Neural progenitor cell (in vitro differentiated cells): ENCODE results near the gene ZDHHC13. TPM values are rescaled to one million over a fixed set of nuclear protein-coding genes. Genes with fewer than 3 reads are reported as not detected.

ENCODE experiments used
- DNase-seq: peaks from one replicate; pipeline ENCODE4 v3.0.0-alpha.2; 2016; ENCODE audit warnings: low spot score
- H2AFZ ChIP-seq: fragments of 200-600 bp; sonication (generic); replicated peaks from 2 replicates; pipeline ENCODE4 v1.6.1; 2016; ENCODE audit warnings: antibody characterized with exemption
- H3F3A ChIP-seq: fragments of 200-600 bp; sonication (generic); 2 replicates; pipeline ENCODE4 v1.6.1; 2016; ENCODE audit warnings: antibody characterized with exemption, low read depth
- H3K27ac ChIP-seq: fragments of 200-600 bp; sonication (generic); 2 replicates; pipeline ENCODE4 v1.5.1; 2016; ENCODE audit warnings: mild to moderate bottlenecking
- H3K27me3 ChIP-seq: fragments of 200-600 bp; sonication (generic); 2 replicates; pipeline ENCODE4 v1.6.1; 2016; ENCODE audit warnings: mild to moderate bottlenecking, moderate library complexity
- H3K36me3 ChIP-seq: fragments of 200-600 bp; sonication (generic); 2 replicates; pipeline ENCODE4 v1.5.1; 2016
- H3K4me1 ChIP-seq: fragments of 200-600 bp; sonication (generic); 2 replicates; pipeline ENCODE4 v1.6.1; 2016; ENCODE audit warnings: mixed run types
- H3K4me2 ChIP-seq: fragments of 200-600 bp; sonication (generic); 2 replicates; pipeline ENCODE4 v1.6.1; 2016
- H3K4me3 ChIP-seq: fragments of 200-600 bp; sonication (generic); 2 replicates; pipeline ENCODE4 v1.5.1; 2016
- H3K79me2 ChIP-seq: fragments of 200-600 bp; sonication (generic); 2 replicates; pipeline ENCODE4 v1.6.1; 2016; ENCODE audit warnings: low read depth
- H3K9ac ChIP-seq: fragments of 200-600 bp; sonication (generic); 2 replicates; pipeline ENCODE4 v1.6.1; 2016
- H3K9me3 ChIP-seq: fragments of 200-600 bp; sonication (generic); 2 replicates; pipeline ENCODE4 v1.5.1; 2016; ENCODE audit warnings: low read depth
- H4K20me1 ChIP-seq: fragments of 200-600 bp; sonication (generic); 2 replicates; pipeline ENCODE4 v1.6.1; 2016; ENCODE audit warnings: low read depth
- H3K27ac Mint-ChIP-seq: 3 replicates; pipeline ENCODE4 v1.8.0; 2021; ENCODE audit warnings: mixed read lengths
- H3K27me3 Mint-ChIP-seq: 2 replicates; pipeline ENCODE4 v1.8.0; 2022; ENCODE audit warnings: low read depth, mild to moderate bottlenecking, inconsistent platforms, moderate library complexity, mixed read lengths; ENCODE audit not compliant: insufficient read depth
- H3K36me3 Mint-ChIP-seq: 3 replicates; pipeline ENCODE4 v1.8.0; 2021; ENCODE audit warnings: mixed read lengths
- H3K4me1 Mint-ChIP-seq: 3 replicates; pipeline ENCODE4 v1.8.0; 2021; ENCODE audit warnings: mixed read lengths
- H3K4me3 Mint-ChIP-seq: 3 replicates; pipeline ENCODE4 v1.8.0; 2021; ENCODE audit warnings: mild to moderate bottlenecking, moderate library complexity, mixed read lengths
- H3K9me3 Mint-ChIP-seq: 3 replicates; pipeline ENCODE4 v1.8.0; 2020; ENCODE audit warnings: mixed read lengths
- CTCF ChIP-seq: fragments of 200-600 bp; sonication (generic); IDR thresholded peaks from 2 replicates; pipeline ENCODE4 v1.5.1; 2017; ENCODE audit warnings: antibody characterized with exemption, mild to moderate bottlenecking
- EZH2 ChIP-seq: fragments of 200-600 bp; sonication (generic); IDR thresholded peaks from 2 replicates; pipeline ENCODE4 v1.6.1; 2017; ENCODE audit warnings: antibody characterized with exemption, mild to moderate bottlenecking, moderate library complexity
- EZH2phosphoT487 ChIP-seq: fragments of 200-600 bp; sonication (generic); IDR thresholded peaks from 2 replicates; pipeline ENCODE4 v1.6.1; 2017; ENCODE audit warnings: antibody characterized with exemption
- total RNA-seq: library from RNA; depleted of rRNA; stranded (reverse); fragments of >200 nt; gene quantifications from 2 replicates; pipeline ENCODE4 v1.2.3, GENCODE V29; 2015; ENCODE audit warnings: low replicate concordance

ZDHHC13 gene
- total RNA-seq, 1 donor from 2014 or later: 43.4 TPM

- Histone ChIP-seq H3K9me3 (no peaks in the 10 kb centered on the region), H4K20me1 (no peaks in the 10 kb centered on the region), H3K79me2 (no peaks in the 10 kb centered on the region), H3K4me3 (no peak overlapping the region), H3K36me3 (peaks cover 3% of the 10 kb centered on the region), H3K9ac (no peak overlapping the region), H3K4me1 (no peaks in the 10 kb centered on the region), H3F3A (no peaks in the 10 kb centered on the region), H3K27me3 (no peaks in the 10 kb centered on the region), H2AFZ (no peak overlapping the region), H3K27ac (no peak overlapping the region), H3K4me2 (no peak overlapping the region)
- no peak for TF ChIP-seq CTCF
- no peak for TF ChIP-seq EZH2
- TF ChIP-seq EZH2phosphoT487: no peak
- Mint-ChIP-seq H3K27ac (no peak overlapping the region), H3K4me3 (no peak overlapping the region), H3K9me3 (no peaks in the 10 kb centered on the region), H3K27me3 (peaks cover 2% of the 10 kb centered on the region), H3K4me1 (no peaks in the 10 kb centered on the region), H3K36me3 (no peaks in the 10 kb centered on the region)
- DNase-seq: no peak
Measured at GRCh38 chr11:19145319-19145718, 28.4 kb downstream of the ZDHHC13 start.

GRCh38 chr11:19156892-19157291 is 39.9 kb downstream of the ZDHHC13 start:
- H3K9me3 Mint-ChIP-seq: no peaks in the 10 kb centered on the region
- Histone ChIP-seq H3K79me2 (no peaks in the 10 kb centered on the region), H2AFZ (no peak overlapping the region), H3K4me2 (no peak overlapping the region), H3K9ac (no peak overlapping the region), H3K4me1 (no peaks in the 10 kb centered on the region), H3K9me3 (no peaks in the 10 kb centered on the region), H3K27me3 (no peaks in the 10 kb centered on the region), H3K27ac (no peak overlapping the region), H3K36me3 (no peaks in the 10 kb centered on the region), H3F3A (no peaks in the 10 kb centered on the region), H3K4me3 (no peak overlapping the region), H4K20me1 (no peaks in the 10 kb centered on the region)
- H3K4me3 Mint-ChIP-seq: no peak overlapping the region
- H3K4me1 Mint-ChIP-seq: no peaks in the 10 kb centered on the region
- TF ChIP-seq EZH2: no peak
- no peaks in the 10 kb centered on the region for H3K27me3 Mint-ChIP-seq
- H3K36me3 Mint-ChIP-seq: peaks cover 14% of the 10 kb centered on the region
- H3K27ac Mint-ChIP-seq: no peak overlapping the region
- no peak for DNase-seq

- no peaks in the 10 kb centered on the region for H3K27me3 Mint-ChIP-seq
- H3K36me3 Mint-ChIP-seq: peaks cover 3% of the 10 kb centered on the region
- Histone ChIP-seq H3K4me2 (no peak overlapping the region), H3K4me1 (no peaks in the 10 kb centered on the region), H4K20me1 (no peaks in the 10 kb centered on the region), H3K79me2 (no peaks in the 10 kb centered on the region), H3K27me3 (no peaks in the 10 kb centered on the region), H3F3A (no peaks in the 10 kb centered on the region), H3K9me3 (no peaks in the 10 kb centered on the region), H3K9ac (no peak overlapping the region), H3K27ac (no peak overlapping the region), H3K36me3 (no peaks in the 10 kb centered on the region), H2AFZ (no peak overlapping the region), H3K4me3 (no peak overlapping the region)
- H3K4me3 Mint-ChIP-seq: no peak overlapping the region
- H3K27ac Mint-ChIP-seq: no peak overlapping the region
- H3K9me3 Mint-ChIP-seq: no peaks in the 10 kb centered on the region
- DNase-seq: no peak
- H3K4me1 Mint-ChIP-seq: no peaks in the 10 kb centered on the region
- TF ChIP-seq EZH2 (no peak), CTCF (no peak), EZH2phosphoT487 (no peak)
Measured at GRCh38 chr11:19160847-19161246, 43.9 kb downstream of the ZDHHC13 start.

- H3K4me3 ChIP-seq: no peak overlapping the region
- H3K27me3 ChIP-seq: no peaks in the 10 kb centered on the region
- H3K4me1 Mint-ChIP-seq: no peaks in the 10 kb centered on the region
- H2AFZ ChIP-seq: no peak overlapping the region
- H3K9ac ChIP-seq: no peak overlapping the region
- no peaks in the 10 kb centered on the region for H3K79me2 ChIP-seq
- H3F3A ChIP-seq: no peaks in the 10 kb centered on the region
- H4K20me1 ChIP-seq: no peaks in the 10 kb centered on the region
- no peaks in the 10 kb centered on the region for H3K9me3 ChIP-seq
- H3K9me3 Mint-ChIP-seq: no peaks in the 10 kb centered on the region
- no peak overlapping the region for H3K27ac ChIP-seq
- no peaks in the 10 kb centered on the region for H3K4me1 ChIP-seq
- no peak for DNase-seq
- no peaks in the 10 kb centered on the region for H3K27me3 Mint-ChIP-seq
- TF ChIP-seq CTCF (no peak), EZH2 (no peak), EZH2phosphoT487 (no peak)
- H3K27ac Mint-ChIP-seq: no peak overlapping the region
- no peaks in the 10 kb centered on the region for H3K36me3 Mint-ChIP-seq
- no peaks in the 10 kb centered on the region for H3K36me3 ChIP-seq
- H3K4me2 ChIP-seq: no peak overlapping the region
- no peak overlapping the region for H3K4me3 Mint-ChIP-seq
Measured at GRCh38 chr11:19161651-19162050, 44.7 kb downstream of the ZDHHC13 start.
